Astrocyte of the spinal cord (primary cell): ENCODE results near the gene IQGAP3.

Experiments
- DNase-seq: peaks from one replicate; pipeline ENCODE4 v3.0.0; 2011; ENCODE audit warnings: low read depth, low spot score
- H3K4me3 ChIP-seq: 2 replicates; pipeline ENCODE4 v1.5.1; 2011; ENCODE audit warnings: low read depth, mild to moderate bottlenecking, low read length, moderate library complexity
- CTCF ChIP-seq: IDR thresholded peaks from 2 replicates; pipeline ENCODE4 v1.5.1; 2012; ENCODE audit warnings: low read depth, mild to moderate bottlenecking, low read length, inconsistent platforms
- in situ Hi-C: cut with HindIII; loops from 2 replicates; pipeline ENCODE4 v1.10.0; 2017; ENCODE audit warnings: low sequenced_read_pairs

IQGAP3 gene

GRCh38 chr1:156551066-156551643 lies 21.2 kb downstream of the IQGAP3 start:
- in situ Hi-C loops, result no loop called here
- H3K4me3 ChIP-seq, result no peak overlapping the region
- no peak for DNase-seq
- TF ChIP-seq CTCF, result no peak

GRCh38 chr1:156550346-156550745 lies 22.0 kb downstream of the IQGAP3 start:
- TF ChIP-seq CTCF, result no peak
- no peak overlapping the region for H3K4me3 ChIP-seq
- no peak for DNase-seq
- in situ Hi-C loops, result no loop called here

GRCh38 chr1:156549831-156550230 lies 22.5 kb downstream of the IQGAP3 start:
- DNase-seq, result no peak
- in situ Hi-C loops, result no loop called here
- H3K4me3 ChIP-seq, result no peak overlapping the region
- TF ChIP-seq CTCF, result no peak

GRCh38 chr1:156549390-156549789 lies 23.0 kb downstream of the IQGAP3 start:
- TF ChIP-seq CTCF, result no peak
- no peak overlapping the region for H3K4me3 ChIP-seq
- no peak for DNase-seq
- in situ Hi-C loops, result no loop called here

- in situ Hi-C loops, result no loop called here
- DNase-seq, result no peak
- no peak for TF ChIP-seq CTCF
- H3K4me3 ChIP-seq, result no peak overlapping the region
These were observed 24.4 kb downstream of the IQGAP3 start for GRCh38 chr1:156547982-156548381.

GRCh38 chr1:156547434-156547833 lies 24.9 kb downstream of the IQGAP3 start:
- no peak for TF ChIP-seq CTCF
- in situ Hi-C loops, result no loop called here
- no peak overlapping the region for H3K4me3 ChIP-seq
- no peak for DNase-seq

- no peak for DNase-seq
- H3K4me3 ChIP-seq, result no peak overlapping the region
- in situ Hi-C loops, result no loop called here
- no peak for TF ChIP-seq CTCF
These were observed 26.1 kb downstream of the IQGAP3 start for GRCh38 chr1:156546267-156546666.
